CD4-positive, alpha-beta T cell treated with Interleukin-10 for 1 hour (primary cell): ENCODE measurements around the gene GJB5.

Experiments used
- DNase-seq: peaks from one replicate; pipeline ENCODE4 v3.0.0-alpha.2; 2020

The GJB5 gene

DNA sequence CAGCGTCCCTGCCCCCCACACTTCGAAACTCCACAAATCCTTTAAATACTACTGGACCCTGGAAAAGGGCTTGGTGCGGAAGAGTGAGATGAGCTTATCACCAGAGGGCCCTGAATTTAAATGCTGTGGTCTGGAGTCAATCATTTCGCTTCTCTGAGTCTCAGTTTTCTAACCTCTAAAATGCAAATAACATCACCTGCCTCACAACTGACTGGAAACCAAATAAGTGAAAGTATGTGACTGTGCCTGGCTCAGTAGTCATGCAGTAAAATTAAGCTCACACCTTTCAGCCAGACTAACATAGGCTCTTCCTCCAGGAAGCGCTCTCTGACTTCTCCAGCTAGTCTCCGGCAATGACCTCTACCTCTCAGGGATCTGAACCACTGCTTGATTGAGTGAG, 42.1 kb downstream of the GJB5 start:
- DNase-seq = no peak

GRCh38 chr1:34800214-34800613, 45.4 kb downstream of the GJB5 start:
- DNase-seq = no peak

GRCh38 chr1:34803770-34804169, 48.9 kb downstream of the GJB5 start:
- DNase-seq = no peak

GRCh38 chr1:34806396-34806795, 51.5 kb downstream of the GJB5 start:
- no peak for DNase-seq
